ENCODE data around the gene MORN1. TPM values are rescaled to one million over a fixed set of nuclear protein-coding genes. Genes with fewer than 3 reads are reported as not detected.

MORN1 gene
- polyA plus RNA-seq, 1 donor from 2014 or later, result 10.9 TPM

DNA sequence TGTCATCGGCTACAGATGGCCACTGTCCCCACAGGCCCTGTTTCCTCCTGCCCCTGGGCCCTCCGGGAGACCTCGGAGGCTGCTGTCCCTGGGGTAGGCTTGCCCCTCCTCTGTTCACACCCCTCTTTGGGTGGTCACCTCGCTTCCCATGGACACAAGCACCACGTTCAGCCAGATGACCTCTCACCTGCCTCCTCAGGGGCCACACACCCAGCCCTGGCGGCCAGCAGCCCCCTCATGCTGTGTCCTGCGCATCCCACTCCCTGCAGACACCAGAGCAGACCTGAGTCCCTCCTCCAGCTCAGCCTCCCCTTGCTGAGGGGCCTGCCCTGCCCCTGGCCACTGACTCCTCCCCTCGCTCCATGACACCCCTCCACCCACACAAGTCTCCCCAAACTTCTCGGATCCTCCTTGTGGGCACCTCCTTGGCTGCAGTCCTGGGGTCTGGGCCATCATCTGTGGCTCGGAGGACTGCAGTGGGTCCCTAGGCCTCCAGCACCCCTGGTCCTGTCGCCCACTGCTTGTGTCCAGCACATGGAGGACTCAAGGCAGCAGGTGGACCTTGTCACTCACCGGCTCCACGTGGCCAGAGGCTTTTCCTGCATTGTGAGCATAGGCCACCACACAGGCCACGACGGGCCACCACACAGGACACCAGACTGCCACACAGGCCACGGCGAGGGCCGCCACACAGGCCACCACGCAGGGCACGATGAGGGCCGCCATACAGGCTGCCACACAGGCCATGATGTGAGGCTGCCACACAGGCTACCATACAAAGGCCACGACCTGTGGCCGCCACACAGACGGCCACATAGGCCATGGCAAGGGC lies 51.1 kb downstream of the MORN1 start:
- Histone ChIP-seq H4K20me1 (ENCODE audit: insufficient read depth) (no peaks in the 10 kb centered on the region), H3K4me2 (ENCODE audit: low read length) (no peak overlapping the region), H3K27ac (ENCODE audit: low read length) (no peak overlapping the region), H3K9me2 (ENCODE audit: insufficient read depth, low read length) (no peaks in the 10 kb centered on the region), H3K9me3 (ENCODE audit: low read length) (no peaks in the 10 kb centered on the region), H2AFZ (ENCODE audit: low read depth, low read length) (no peak overlapping the region), H3F3A (ENCODE audit: insufficient read depth, low read length, poor library complexity, severe bottlenecking) (no peaks in the 10 kb centered on the region), H3K79me2 (replicated peaks; ENCODE audit: insufficient read depth, low read length) (no peaks in the 10 kb centered on the region), H3K9ac (ENCODE audit: low read length) (no peak overlapping the region), H3K4me3 (ENCODE audit: low read length) (no peak overlapping the region), H3K36me3 (ENCODE audit: insufficient read depth, low read length) (no peaks in the 10 kb centered on the region), H3K27me3 (ENCODE audit: insufficient read depth, low read depth, low read length) (no peaks in the 10 kb centered on the region)
- no peak for TF ChIP-seq POLR2AphosphoS5 (IDR thresholded peaks at IDR 0.05)
- TF ChIP-seq MXI1 (conservative IDR thresholded peaks at IDR 0.05; ENCODE audit: poor library complexity, severe bottlenecking), result no peak
- TF ChIP-seq SMC3 (conservative IDR thresholded peaks at IDR 0.05; ENCODE audit: poor library complexity), result no peak
- TF ChIP-seq, protein P1, sequence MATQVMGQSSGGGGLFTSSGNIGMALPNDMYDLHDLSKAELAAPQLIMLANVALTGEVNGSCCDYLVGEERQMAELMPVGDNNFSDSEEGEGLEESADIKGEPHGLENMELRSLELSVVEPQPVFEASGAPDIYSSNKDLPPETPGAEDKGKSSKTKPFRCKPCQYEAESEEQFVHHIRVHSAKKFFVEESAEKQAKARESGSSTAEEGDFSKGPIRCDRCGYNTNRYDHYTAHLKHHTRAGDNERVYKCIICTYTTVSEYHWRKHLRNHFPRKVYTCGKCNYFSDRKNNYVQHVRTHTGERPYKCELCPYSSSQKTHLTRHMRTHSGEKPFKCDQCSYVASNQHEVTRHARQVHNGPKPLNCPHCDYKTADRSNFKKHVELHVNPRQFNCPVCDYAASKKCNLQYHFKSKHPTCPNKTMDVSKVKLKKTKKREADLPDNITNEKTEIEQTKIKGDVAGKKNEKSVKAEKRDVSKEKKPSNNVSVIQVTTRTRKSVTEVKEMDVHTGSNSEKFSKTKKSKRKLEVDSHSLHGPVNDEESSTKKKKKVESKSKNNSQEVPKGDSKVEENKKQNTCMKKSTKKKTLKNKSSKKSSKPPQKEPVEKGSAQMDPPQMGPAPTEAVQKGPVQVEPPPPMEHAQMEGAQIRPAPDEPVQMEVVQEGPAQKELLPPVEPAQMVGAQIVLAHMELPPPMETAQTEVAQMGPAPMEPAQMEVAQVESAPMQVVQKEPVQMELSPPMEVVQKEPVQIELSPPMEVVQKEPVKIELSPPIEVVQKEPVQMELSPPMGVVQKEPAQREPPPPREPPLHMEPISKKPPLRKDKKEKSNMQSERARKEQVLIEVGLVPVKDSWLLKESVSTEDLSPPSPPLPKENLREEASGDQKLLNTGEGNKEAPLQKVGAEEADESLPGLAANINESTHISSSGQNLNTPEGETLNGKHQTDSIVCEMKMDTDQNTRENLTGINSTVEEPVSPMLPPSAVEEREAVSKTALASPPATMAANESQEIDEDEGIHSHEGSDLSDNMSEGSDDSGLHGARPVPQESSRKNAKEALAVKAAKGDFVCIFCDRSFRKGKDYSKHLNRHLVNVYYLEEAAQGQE (IDR thresholded peaks at IDR 0.05; ENCODE audit: borderline replicate concordance), result no peak
- TF ChIP-seq TAF1 (IDR thresholded peaks at IDR 0.05; ENCODE audit: low read depth), result no peak
- no peak for TF ChIP-seq RAD21 (conservative IDR thresholded peaks at IDR 0.05)
- TF ChIP-seq EP300 (conservative IDR thresholded peaks at IDR 0.05; ENCODE audit: poor library complexity, severe bottlenecking), result no peak
- no peak for TF ChIP-seq EZH2 (IDR thresholded peaks at IDR 0.05; ENCODE audit: borderline replicate concordance, insufficient read depth, low read length, poor library complexity, severe bottlenecking)
- TF ChIP-seq, protein P2, sequence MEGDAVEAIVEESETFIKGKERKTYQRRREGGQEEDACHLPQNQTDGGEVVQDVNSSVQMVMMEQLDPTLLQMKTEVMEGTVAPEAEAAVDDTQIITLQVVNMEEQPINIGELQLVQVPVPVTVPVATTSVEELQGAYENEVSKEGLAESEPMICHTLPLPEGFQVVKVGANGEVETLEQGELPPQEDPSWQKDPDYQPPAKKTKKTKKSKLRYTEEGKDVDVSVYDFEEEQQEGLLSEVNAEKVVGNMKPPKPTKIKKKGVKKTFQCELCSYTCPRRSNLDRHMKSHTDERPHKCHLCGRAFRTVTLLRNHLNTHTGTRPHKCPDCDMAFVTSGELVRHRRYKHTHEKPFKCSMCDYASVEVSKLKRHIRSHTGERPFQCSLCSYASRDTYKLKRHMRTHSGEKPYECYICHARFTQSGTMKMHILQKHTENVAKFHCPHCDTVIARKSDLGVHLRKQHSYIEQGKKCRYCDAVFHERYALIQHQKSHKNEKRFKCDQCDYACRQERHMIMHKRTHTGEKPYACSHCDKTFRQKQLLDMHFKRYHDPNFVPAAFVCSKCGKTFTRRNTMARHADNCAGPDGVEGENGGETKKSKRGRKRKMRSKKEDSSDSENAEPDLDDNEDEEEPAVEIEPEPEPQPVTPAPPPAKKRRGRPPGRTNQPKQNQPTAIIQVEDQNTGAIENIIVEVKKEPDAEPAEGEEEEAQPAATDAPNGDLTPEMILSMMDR (IDR thresholded peaks at IDR 0.05; ENCODE audit: poor library complexity, severe bottlenecking), result no peak

DNA sequence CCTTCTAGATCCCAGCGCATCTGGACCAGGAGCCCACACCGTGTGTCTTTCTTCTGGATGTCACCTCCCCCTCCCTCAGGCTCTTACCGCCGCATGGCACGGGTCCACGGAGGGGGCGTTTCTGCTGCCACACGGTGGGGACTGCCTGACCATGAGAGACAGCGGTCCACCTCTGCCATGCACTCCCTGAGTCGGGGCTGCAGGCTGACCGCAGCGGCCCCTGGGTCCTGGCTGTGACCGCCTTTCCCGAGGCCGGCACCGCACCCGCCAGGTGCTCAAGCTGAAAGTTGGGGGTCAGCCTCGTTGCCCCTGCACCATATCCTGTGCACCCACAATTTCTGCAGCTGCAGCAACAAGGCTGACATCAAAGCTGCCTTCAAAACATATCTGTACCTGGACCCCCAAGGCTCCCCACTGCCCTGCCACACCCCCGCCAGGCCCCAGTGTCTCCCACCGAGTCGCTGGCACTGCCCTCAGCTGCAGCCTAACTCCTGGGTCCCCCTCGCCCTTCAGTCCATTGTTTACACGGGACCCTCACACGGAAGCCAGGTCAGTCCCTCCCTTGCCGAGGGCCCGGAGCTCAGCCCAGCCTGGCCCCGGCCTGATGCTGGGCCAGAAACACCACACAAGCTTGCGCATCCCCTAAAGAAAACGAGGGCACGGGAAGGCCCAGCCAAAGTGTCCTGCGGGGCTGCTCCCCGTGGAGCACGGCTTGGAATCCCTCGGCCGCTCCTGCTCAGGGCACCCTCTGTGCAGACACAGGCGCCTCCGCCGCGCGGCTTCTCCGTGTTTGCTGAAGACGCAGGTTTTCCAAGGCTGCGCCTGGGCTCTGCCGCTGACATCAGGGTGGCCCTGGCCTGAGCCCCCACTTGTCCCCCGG lies 51.9 kb downstream of the MORN1 start:
- Histone ChIP-seq H3K79me2 (replicated peaks; ENCODE audit: insufficient read depth, low read length) (no peaks in the 10 kb centered on the region), H3K9me3 (ENCODE audit: low read length) (no peaks in the 10 kb centered on the region), H3K4me2 (ENCODE audit: low read length) (no peak overlapping the region), H3K4me3 (ENCODE audit: low read length) (no peak overlapping the region), H3K36me3 (ENCODE audit: insufficient read depth, low read length) (no peaks in the 10 kb centered on the region), H3F3A (ENCODE audit: insufficient read depth, low read length, poor library complexity, severe bottlenecking) (no peaks in the 10 kb centered on the region), H3K27ac (ENCODE audit: low read length) (no peak overlapping the region), H3K9ac (ENCODE audit: low read length) (no peak overlapping the region), H2AFZ (ENCODE audit: low read depth, low read length) (no peak overlapping the region), H3K9me2 (ENCODE audit: insufficient read depth, low read length) (no peaks in the 10 kb centered on the region), H3K27me3 (ENCODE audit: insufficient read depth, low read depth, low read length) (no peaks in the 10 kb centered on the region), H4K20me1 (ENCODE audit: insufficient read depth) (no peaks in the 10 kb centered on the region)
- TF ChIP-seq MXI1 (conservative IDR thresholded peaks at IDR 0.05; ENCODE audit: poor library complexity, severe bottlenecking) (no peak), POLR2AphosphoS5 (IDR thresholded peaks at IDR 0.05) (no peak), EP300 (conservative IDR thresholded peaks at IDR 0.05; ENCODE audit: poor library complexity, severe bottlenecking) (no peak), TAF1 (IDR thresholded peaks at IDR 0.05; ENCODE audit: low read depth) (no peak)
- TF ChIP-seq, protein P2 (IDR thresholded peaks at IDR 0.05; ENCODE audit: poor library complexity, severe bottlenecking), result no peak

Data from neural cell (in vitro differentiated cells).